Nephron progenitor cell (in vitro differentiated cells): ENCODE measurements around the gene LMCD1.

Experiments
- DNase-seq: peaks from one replicate; pipeline ENCODE4 v3.0.0; 2021
- H3K27ac Mint-ChIP-seq: 2 replicates; pipeline ENCODE4 v1.8.0; 2021; ENCODE audit warnings: mild to moderate bottlenecking, moderate library complexity, mixed read lengths
- H3K27me3 Mint-ChIP-seq: 2 replicates; pipeline ENCODE4 v1.8.0; 2021; ENCODE audit warnings: mild to moderate bottlenecking, low read depth, mixed read lengths; ENCODE audit not compliant: poor library complexity
- H3K36me3 Mint-ChIP-seq: 2 replicates; pipeline ENCODE4 v1.8.0; 2021; ENCODE audit warnings: low read depth, mixed read lengths
- H3K4me1 Mint-ChIP-seq: 2 replicates; pipeline ENCODE4 v1.8.0; 2021; ENCODE audit warnings: mixed read lengths
- H3K4me3 Mint-ChIP-seq: 2 replicates; pipeline ENCODE4 v1.8.0; 2021; ENCODE audit warnings: mild to moderate bottlenecking, moderate library complexity, mixed read lengths
- H3K9me3 Mint-ChIP-seq: 2 replicates; pipeline ENCODE4 v1.8.0; 2021; ENCODE audit warnings: mild to moderate bottlenecking, moderate library complexity, mixed read lengths
- TF ChIP-seq, protein P1 (sequence below): fragments of 200-600 bp; sonication (generic); IDR thresholded peaks from 2 replicates; pipeline ENCODE4 v1.5.0; 2021; ENCODE audit warnings: antibody characterized with exemption

The LMCD1 gene

DNA sequence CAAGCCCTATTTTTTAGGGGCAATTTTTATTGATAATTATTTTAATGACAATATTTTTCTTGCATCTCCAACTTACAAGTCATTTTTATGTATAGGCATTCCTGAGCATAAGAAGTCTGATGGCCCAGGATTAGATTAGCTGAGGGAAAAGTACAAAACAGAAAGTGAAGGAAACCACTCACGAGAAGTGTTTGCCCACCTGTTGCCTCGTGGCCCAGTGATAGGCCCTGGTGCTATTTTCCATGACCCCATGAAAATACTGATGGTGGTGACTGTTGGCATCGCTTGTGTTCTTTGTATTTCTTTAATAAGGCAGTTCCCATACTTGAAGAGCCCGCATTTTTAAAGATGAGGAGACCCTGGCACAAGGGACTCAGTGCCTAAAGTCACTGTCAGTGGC is 7.9 kb upstream of the LMCD1 start:
- H3K4me3 Mint-ChIP-seq = no peak overlapping the region
- peaks cover 36% of the 10 kb centered on the region for H3K4me1 Mint-ChIP-seq
- peaks cover 18% of the 10 kb centered on the region for H3K27me3 Mint-ChIP-seq
- DNase-seq = no peak
- H3K9me3 Mint-ChIP-seq = no peaks in the 10 kb centered on the region
- TF ChIP-seq, protein P1, sequence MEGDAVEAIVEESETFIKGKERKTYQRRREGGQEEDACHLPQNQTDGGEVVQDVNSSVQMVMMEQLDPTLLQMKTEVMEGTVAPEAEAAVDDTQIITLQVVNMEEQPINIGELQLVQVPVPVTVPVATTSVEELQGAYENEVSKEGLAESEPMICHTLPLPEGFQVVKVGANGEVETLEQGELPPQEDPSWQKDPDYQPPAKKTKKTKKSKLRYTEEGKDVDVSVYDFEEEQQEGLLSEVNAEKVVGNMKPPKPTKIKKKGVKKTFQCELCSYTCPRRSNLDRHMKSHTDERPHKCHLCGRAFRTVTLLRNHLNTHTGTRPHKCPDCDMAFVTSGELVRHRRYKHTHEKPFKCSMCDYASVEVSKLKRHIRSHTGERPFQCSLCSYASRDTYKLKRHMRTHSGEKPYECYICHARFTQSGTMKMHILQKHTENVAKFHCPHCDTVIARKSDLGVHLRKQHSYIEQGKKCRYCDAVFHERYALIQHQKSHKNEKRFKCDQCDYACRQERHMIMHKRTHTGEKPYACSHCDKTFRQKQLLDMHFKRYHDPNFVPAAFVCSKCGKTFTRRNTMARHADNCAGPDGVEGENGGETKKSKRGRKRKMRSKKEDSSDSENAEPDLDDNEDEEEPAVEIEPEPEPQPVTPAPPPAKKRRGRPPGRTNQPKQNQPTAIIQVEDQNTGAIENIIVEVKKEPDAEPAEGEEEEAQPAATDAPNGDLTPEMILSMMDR = no peak
- no peaks in the 10 kb centered on the region for H3K36me3 Mint-ChIP-seq
- no peak overlapping the region for H3K27ac Mint-ChIP-seq

DNA sequence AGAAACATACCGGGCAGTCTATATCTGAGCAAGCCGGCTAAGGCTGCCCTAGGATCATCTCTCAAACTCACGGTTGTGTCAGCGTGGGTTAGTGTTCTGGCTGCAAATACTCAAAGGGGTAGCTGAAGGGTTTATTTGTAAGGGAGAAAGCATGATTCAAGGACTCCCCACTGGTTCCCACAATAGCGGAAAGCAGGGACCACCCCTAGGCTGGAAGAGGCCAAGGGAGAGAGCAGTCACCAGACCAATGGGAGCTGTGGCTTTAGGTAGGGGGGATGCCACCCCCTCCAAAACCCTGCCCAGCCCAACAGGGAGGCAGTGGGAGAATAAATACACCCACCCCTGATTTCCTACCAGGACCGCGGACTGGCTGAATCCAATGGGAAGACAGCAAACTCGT is 7.3 kb upstream of the LMCD1 start:
- no peaks in the 10 kb centered on the region for H3K9me3 Mint-ChIP-seq
- TF ChIP-seq, protein P1 = no peak
- peaks cover 18% of the 10 kb centered on the region for H3K27me3 Mint-ChIP-seq
- no peak for DNase-seq
- H3K4me3 Mint-ChIP-seq = no peak overlapping the region
- H3K36me3 Mint-ChIP-seq = no peaks in the 10 kb centered on the region
- no peak overlapping the region for H3K27ac Mint-ChIP-seq
- H3K4me1 Mint-ChIP-seq = peaks cover 39% of the 10 kb centered on the region

DNA sequence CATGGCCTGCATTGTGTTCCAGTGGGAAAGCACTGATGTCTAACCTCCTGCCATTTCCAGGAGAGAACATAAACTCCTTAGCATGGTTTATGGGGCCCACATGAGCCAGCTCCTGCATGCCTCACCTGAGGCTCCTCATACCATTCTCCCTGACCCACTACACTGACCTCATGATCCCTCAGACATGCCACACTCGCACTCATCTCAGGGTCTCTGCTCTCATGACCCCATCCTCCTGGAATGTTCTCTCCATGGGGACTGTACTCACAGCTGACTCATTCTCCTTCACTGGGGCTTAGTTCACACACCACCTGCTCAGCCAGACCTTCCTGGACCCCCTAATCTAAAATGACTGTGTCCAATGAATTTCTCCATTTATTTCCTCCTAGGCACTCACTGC is 4.0 kb upstream of the LMCD1 start:
- peaks cover 54% of the 10 kb centered on the region for H3K4me1 Mint-ChIP-seq
- H3K9me3 Mint-ChIP-seq = no peaks in the 10 kb centered on the region
- no peak overlapping the region for H3K27ac Mint-ChIP-seq
- no peak overlapping the region for H3K4me3 Mint-ChIP-seq
- no peaks in the 10 kb centered on the region for H3K36me3 Mint-ChIP-seq
- peaks cover 18% of the 10 kb centered on the region for H3K27me3 Mint-ChIP-seq
- TF ChIP-seq, protein P1 = no peak
- DNase-seq = no peak

DNA sequence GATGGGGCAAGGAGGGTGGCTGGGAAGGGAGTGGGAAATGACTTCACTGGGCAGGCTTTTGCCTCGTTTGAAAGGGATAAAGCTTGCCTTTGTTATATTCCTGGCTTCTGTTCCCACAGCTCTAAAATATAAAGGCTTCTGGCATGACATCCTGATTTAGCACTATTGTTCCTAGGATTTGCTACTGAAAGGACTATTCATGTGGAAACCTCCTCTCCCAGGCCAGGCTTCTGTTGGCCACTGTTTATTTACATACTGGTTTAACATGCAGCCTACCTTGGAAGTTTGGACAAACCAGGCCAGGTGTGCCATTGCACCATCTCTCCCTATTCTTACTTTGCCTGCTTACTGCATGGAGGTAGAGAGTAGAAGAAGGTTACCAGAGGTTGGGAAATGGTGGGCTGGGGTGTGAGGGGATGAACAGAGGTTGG is 2.4 kb upstream of the LMCD1 start:
- Mint-ChIP-seq H3K4me1 (peaks cover 55% of the 10 kb centered on the region), H3K4me3 (no peak overlapping the region), H3K27me3 (peaks cover 11% of the 10 kb centered on the region), H3K27ac (no peak overlapping the region), H3K9me3 (no peaks in the 10 kb centered on the region), H3K36me3 (no peaks in the 10 kb centered on the region)
- DNase-seq = no peak
- TF ChIP-seq, protein P1 = no peak

DNA sequence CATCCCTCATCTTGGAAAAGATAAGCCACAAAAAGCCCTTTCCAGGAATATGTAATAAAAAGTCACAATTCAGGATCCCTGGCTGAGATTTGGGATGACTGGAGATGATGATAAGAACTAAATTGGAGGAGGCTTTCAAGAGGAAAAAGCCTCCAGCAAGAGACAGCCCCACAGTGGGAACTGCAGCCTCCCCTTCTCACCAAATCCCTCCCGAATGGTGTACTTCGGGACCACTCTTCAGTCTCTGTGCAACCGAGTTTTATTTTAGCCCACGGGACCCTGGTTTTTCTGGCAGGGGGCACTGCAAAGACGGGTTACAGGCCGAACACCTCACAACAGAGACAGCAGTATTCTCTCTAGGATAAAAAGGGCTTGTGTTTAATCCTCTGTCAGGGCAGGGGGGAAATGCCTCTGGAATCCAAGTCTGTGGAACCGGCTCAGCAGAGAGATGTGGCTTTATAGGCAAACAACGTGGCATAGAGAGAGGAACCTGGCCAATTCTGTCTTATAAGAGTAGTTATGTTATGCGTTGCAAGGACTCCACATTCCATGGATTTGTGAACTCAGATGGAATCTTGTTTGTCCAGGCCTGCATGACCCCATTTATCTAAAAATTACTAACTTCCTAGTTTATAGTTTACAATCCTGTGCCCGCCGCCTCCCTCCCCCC is 1.2 kb upstream of the LMCD1 start:
- peaks cover 11% of the 10 kb centered on the region for H3K27me3 Mint-ChIP-seq
- TF ChIP-seq, protein P1 = no peak
- peak overlapping the region; percentile 68 for H3K27ac Mint-ChIP-seq
- H3K4me1 Mint-ChIP-seq = peaks cover 61% of the 10 kb centered on the region
- no peaks in the 10 kb centered on the region for H3K9me3 Mint-ChIP-seq
- H3K4me3 Mint-ChIP-seq = peak overlapping the region; percentile 88
- no peak for DNase-seq
- no peaks in the 10 kb centered on the region for H3K36me3 Mint-ChIP-seq

DNA sequence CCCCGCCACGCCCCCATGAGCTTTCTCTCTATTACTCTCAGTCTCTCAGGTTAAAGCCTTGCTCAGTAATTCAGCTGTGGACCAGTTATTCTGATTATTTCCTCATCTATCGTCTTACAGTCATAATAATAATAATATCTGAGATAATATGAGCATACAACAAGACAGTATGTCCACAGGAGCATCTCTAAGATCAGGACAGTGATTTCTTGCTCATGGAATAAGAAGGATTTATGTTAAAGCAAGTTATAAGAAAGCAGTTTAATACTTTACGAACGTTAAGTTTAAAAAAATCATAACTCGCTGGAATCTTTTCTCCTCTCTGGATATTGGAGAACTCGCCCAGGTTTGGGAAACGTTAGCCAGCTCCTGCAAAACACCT is 643 bp upstream of the LMCD1 start:
- Mint-ChIP-seq H3K36me3 (no peaks in the 10 kb centered on the region), H3K4me1 (peaks cover 66% of the 10 kb centered on the region), H3K9me3 (no peaks in the 10 kb centered on the region), H3K27me3 (peaks cover 11% of the 10 kb centered on the region), H3K4me3 (peak overlapping the region; percentile 88), H3K27ac (peak overlapping the region; percentile 91)
- TF ChIP-seq, protein P1 = no peak
- no peak for DNase-seq
